HG03039 (cell line): ENCODE results near the gene RLN3.

Experiments
- ATAC-seq: cut with Tn5 transposase; IDR thresholded peaks from one replicate; pipeline ENCODE4 v1.9.1; 2021; ENCODE audit warnings: mild to moderate bottlenecking, moderate library complexity; ENCODE audit not compliant: unreplicated experiment

Gene RLN3

DNA sequence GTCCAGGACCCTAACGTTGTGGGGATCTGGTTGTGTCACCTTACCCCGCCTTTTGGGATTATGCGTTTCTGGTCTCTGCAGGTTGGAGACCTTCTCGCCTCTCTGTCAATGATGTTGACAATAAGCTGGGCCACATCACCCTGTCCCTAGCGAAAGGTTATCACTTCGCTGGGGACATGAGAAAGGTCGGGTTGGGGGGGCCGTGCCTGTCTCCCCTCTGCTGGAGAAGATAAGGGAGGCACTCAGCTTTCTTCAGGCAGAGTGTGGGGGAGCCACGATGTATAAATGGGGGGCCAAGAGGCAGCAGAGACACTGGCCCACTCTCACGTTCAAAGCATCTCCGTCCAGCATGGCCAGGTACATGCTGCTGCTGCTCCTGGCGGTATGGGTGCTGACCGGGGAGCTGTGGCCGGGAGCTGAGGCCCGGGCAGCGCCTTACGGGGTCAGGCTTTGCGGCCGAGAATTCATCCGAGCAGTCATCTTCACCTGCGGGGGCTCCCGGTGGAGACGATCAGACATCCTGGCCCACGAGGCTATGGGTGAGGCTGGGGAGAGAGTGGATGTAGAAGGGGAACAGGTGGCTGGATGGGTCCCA, at the start of gene RLN3:
RLN3 (plus strand) TSS at position 293 of the 595 bp plus-strand sequence; CDS start at position 350, 57 bp downstream.
- ATAC-seq = no peak

- no peak for ATAC-seq
These were observed 49.4 kb upstream of the RLN3 start for GRCh38 chr19:13978351-13979243.

DNA sequence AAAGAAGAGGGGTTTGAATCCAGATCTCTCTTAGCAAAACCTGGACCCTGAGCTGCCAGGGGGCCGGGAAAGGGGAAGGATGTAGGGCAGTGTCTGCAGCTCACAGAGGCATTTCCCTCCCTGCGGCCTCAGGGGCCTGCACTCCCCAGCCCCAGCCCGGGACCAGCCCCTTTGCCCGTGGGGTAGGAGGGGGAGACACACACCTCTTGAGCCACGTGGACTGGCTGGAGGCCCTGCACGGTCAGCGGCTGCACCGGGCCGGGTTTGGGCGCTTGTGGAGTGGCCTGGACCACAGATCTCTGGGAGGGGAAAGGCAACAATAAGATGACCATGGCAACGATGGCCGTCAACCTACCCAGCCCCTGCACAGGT, 48.7 kb upstream of the RLN3 start:
- no peak for ATAC-seq

DNA sequence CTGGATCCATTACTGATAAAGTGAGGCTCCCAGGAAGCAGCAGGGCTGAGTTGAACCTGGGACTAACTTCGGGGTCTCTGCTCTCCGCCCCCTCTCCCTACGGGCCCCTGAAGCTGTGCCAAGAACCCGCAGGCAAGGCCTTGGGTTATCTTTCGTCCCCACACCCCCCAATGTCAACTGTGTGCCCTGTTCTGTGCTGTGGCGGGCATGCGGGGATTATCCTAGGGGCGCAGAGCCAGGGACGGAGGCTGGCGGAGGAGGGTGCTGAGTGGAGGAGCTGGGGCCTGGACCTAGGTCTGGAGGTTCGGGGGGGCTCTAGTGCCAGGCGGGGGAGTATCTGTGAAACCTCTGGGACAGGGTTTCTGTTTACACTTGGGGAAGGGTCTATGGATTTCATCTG, 48.3 kb upstream of the RLN3 start:
- ATAC-seq = no peak

DNA sequence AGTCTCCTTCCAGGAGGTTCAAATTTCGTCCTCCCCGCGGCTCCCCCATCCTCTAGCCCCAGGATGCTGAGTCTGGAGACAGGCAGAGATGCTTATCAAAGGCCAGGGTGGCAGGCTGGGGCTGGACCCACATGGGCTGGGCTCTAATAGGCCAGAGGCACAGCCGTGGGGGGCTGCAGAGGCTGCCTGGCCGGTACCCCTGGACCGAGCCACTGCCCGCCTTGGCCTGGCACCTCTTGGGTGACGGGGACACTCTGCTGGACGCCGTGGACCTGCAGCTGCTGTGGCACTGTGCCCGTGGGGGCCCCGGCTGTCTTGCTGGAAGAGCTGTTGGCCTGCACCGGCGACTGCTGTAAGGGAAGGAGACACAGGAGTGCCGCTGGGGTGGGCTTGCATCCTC, 47.6 kb upstream of the RLN3 start:
- no peak for ATAC-seq

- no peak for ATAC-seq
These were observed 46.9 kb upstream of the RLN3 start for GRCh38 chr19:13981021-13981420.

GRCh38 chr19:13981467-13981866, 46.5 kb upstream of the RLN3 start:
- ATAC-seq = no peak

DNA sequence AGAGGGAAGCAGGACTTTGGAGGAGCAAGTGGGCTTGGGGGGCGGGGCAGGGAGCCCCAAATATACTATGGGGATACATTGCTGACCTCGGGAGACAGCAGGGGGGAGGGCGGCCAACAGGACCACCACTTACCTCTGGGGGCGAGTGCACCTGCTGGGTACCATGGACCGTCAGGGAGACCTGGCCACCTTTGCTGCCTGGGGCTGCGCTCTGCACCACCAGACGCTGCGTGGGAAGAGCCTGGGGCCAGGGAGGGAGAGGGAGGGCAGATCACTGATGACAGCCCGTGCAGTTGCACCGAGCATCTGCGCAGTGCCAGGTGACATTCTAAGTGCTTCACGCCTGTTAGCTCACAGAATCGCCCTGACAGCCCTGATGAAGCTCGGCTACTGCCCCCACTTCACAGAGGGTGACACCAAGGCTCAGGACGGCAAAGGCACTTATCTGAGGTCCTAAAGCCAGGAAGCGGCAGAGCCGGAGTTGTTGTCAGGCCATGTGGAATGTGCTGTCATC, 45.9 kb upstream of the RLN3 start:
- no peak for ATAC-seq

DNA sequence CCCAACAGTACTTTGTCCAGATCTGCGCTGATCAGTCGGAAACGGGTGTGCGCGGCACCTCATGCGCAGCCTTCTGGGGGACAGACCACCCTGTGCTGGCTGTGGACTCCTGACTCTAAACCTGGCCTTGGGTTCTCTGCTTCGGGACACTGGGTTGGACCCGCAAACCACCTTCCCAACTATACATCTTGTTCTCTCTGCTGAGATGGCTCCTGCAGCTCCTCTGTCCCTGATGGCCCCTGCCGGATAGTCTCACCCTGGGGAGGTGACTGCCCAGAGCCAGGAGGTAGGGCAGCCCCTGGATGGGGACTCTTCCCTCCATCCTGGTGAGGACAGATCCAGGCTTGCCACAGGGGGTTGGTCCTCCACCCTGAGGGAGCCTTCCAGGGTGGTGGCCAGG, 45.2 kb upstream of the RLN3 start:
- no peak for ATAC-seq

- no peak for ATAC-seq
These were observed 44.6 kb upstream of the RLN3 start for GRCh38 chr19:13983213-13983889.

- ATAC-seq = no peak
These were observed 43.8 kb upstream of the RLN3 start for GRCh38 chr19:13984186-13984585.

GRCh38 chr19:13984875-13985741, 42.8 kb upstream of the RLN3 start:
- no peak for ATAC-seq

DNA sequence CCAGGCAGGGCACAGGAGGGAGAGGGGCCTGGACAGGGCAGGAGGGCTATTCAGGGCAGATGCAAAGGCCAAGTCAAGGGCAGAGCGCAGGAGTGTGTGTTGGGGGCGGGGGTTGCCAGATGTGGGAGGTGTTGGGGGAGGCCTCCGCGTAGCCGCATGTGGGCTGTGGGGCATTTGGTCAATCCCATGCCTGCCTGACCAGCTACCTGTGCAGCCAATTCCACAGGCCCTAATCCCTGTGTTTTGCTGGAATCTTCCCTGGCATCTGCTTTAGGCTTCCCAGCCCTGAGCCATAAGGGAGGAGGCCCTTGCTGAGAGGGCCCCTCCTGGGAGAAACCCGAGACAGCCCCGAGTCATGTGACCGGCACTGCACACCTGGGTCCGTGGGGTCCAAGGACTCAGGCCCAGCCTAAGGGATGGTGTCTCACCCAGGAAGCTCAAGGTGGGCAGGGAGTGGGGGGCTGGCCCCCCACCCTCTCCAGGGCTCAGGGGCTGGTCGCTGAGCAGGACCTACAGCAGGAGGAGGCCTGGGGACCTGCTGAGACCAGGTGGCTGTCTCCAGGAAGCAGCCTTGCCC, 42.1 kb upstream of the RLN3 start:
- ATAC-seq = no peak

GRCh38 chr19:13986348-13986904, 41.5 kb upstream of the RLN3 start:
- peak; percentile 73 for ATAC-seq

DNA sequence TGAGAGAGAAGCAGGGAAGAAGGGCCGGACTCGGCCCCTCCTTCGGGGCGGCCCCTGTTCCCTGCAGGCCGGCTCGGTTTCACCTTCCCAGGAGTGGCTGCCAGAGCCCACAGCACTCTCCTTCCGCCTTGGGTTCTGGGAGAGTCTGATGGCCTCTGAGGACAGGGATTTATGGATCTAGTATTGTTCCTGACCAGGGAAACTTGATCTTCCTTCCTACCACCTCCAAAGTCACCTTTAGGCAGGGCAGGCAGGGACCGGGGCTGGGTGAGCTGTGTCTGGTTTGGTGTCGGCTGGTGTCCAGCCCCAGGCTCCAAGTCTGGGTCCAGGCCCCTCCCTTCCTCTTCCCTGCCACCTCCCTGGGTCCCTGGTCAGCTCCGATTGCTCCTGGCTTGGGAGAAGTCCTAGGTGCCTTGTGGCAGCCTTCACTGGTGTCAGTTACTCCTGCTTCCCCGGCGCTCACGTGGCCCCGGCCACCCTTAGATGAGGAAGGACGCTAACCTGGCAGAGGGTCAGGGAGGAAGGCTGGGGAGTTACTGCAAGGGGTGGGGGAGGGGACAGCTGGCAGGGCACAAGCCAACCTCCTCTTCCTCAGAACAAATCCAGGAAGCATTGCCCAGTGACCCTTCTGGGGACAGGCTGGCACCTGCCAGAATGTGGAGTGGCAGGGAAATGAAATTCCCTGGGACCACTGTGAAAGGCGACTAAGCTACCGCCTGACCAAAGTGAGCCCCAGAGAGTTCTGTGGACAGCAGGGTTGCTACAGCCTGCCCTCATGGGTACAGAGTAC, 40.7 kb upstream of the RLN3 start:
- no peak for ATAC-seq

DNA sequence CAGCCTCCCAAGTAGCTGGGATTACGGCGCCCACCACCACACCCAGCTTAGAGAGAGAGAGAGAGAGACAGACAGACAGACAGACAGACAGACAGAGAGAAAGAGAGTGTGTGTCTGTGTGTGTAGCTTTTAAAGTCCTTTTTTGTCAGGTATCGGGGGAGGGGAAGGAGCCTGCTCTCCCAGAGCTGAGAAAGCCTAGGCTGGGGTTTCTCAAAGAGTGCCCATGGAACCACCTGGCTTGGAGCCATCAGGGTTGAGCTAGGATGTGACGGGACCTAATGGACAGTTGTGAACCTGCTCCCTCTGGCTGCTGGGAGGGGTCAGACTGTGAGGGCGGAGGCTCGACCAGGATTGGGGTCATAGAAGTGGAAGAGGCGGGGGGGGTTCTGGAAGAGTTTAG, 38.5 kb upstream of the RLN3 start:
- ATAC-seq = no peak

DNA sequence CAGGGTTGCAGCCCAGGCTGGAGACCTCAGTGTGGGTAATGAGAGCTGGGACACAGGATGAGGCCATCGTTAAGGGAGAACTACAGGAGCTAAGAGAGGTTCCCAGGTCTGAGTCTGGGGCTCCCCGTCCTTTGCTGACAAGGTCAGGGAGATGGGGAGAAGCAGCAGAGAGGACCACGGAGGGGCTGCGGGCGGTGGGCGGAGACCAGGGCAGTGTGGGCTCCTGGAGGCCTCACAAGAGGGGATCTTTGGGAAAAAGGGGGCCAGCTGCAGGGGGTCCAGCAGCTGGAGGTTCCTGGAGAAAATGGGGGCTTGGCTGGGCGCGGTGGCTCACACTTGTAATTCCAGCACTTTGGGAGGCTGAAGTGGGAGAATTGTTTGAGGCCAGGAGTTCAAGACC, 37.9 kb upstream of the RLN3 start:
- ATAC-seq = no peak

DNA sequence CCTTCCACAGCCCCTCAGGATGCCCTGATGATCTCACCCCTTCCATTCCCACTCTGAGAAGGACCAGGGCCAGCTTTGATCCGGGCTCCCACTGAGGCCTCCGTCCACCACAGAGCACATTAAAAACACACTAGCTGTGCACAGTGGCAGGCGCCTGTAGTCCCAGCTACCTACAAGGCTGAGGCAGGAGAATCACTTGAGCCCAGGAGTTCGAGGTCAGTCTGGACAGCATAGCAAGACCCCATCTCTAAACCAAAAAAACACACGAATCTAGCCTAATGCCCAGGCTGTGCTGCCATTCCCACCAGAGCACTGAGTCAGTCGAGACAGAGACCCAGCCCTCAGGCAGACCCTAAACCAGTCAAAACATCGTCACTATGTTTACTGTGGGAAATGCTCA, 35.9 kb upstream of the RLN3 start:
- ATAC-seq = no peak

- ATAC-seq = no peak
These were observed 34.2 kb upstream of the RLN3 start for GRCh38 chr19:13993590-13994300.
